MG63 (cell line): ENCODE data around the gene ABHD15. TPM values are rescaled to one million over a fixed set of nuclear protein-coding genes. Genes with fewer than 3 reads are reported as not detected.

Source experiments
- DNase-seq: peaks from one replicate; pipeline ENCODE4 v3.0.0-alpha.2; 2020
- H3K27me3 ChIP-seq: fragments of 250-450 bp; sonication (Bioruptor Pico); 2 replicates; pipeline ENCODE4 v1.5.1; 2020; ENCODE audit warnings: mild to moderate bottlenecking, moderate library complexity
- H3K36me3 ChIP-seq: fragments of 250-450 bp; sonication (Bioruptor Pico); 2 replicates; pipeline ENCODE4 v1.5.1; 2020; ENCODE audit warnings: mild to moderate bottlenecking, moderate library complexity
- H3K4me3 ChIP-seq: fragments of 250-450 bp; sonication (Bioruptor Pico); 2 replicates; pipeline ENCODE4 v1.5.1; 2020; ENCODE audit warnings: mild to moderate bottlenecking, moderate library complexity
- H3K9me3 ChIP-seq: fragments of 250-450 bp; sonication (Bioruptor Pico); 2 replicates; pipeline ENCODE4 v1.5.1; 2020; ENCODE audit warnings: mild to moderate bottlenecking, moderate library complexity
- total RNA-seq: library from RNA; depleted of rRNA; stranded (reverse); fragments of >200 nt; shearing (Covaris generic); gene quantifications from 2 replicates; pipeline ENCODE4 v1.2.3, GENCODE V29; 2014; ENCODE audit warnings: low replicate concordance; rRNA removed

ABHD15 gene
- total RNA-seq, 1 experiment from 2014 or later = 8.9 TPM

GRCh38 chr17:29533976-29534375, 32.9 kb downstream of the ABHD15 start:
- Histone ChIP-seq H3K4me3 (no peak overlapping the region), H3K9me3 (no peaks in the 10 kb centered on the region)

GRCh38 chr17:29526322-29526721, 40.5 kb downstream of the ABHD15 start:
- DNase-seq = peak; percentile 25
- Histone ChIP-seq H3K27me3 (no peaks in the 10 kb centered on the region), H3K9me3 (no peaks in the 10 kb centered on the region), H3K4me3 (no peak overlapping the region), H3K36me3 (peaks cover 58% of the 10 kb centered on the region)

More at GRCh38 chr17:29533976-29534375, 32.9 kb downstream of the ABHD15 start:
- no peak for DNase-seq
- peaks cover 48% of the 10 kb centered on the region for H3K36me3 ChIP-seq
- no peaks in the 10 kb centered on the region for H3K27me3 ChIP-seq

- H3K36me3 ChIP-seq = peaks cover 55% of the 10 kb centered on the region
Measured at GRCh38 chr17:29524692-29525091, 42.1 kb downstream of the ABHD15 start.

GRCh38 chr17:29518359-29518758, 48.5 kb downstream of the ABHD15 start:
- H3K27me3 ChIP-seq = no peaks in the 10 kb centered on the region
- H3K36me3 ChIP-seq = peaks cover 52% of the 10 kb centered on the region
- H3K9me3 ChIP-seq = no peaks in the 10 kb centered on the region
- DNase-seq = no peak
- no peak overlapping the region for H3K4me3 ChIP-seq

More at GRCh38 chr17:29524692-29525091, 42.1 kb downstream of the ABHD15 start:
- Histone ChIP-seq H3K4me3 (no peak overlapping the region), H3K9me3 (no peaks in the 10 kb centered on the region), H3K27me3 (no peaks in the 10 kb centered on the region)
- DNase-seq = no peak

- no peaks in the 10 kb centered on the region for H3K9me3 ChIP-seq
- H3K36me3 ChIP-seq = peaks cover 59% of the 10 kb centered on the region
- no peak overlapping the region for H3K4me3 ChIP-seq
- H3K27me3 ChIP-seq = no peaks in the 10 kb centered on the region
- no peak for DNase-seq
Measured at GRCh38 chr17:29514792-29515191, 52.0 kb downstream of the ABHD15 start.

- no peaks in the 10 kb centered on the region for H3K9me3 ChIP-seq
- no peak for DNase-seq
- H3K36me3 ChIP-seq = peaks cover 64% of the 10 kb centered on the region
- H3K27me3 ChIP-seq = no peaks in the 10 kb centered on the region
- H3K4me3 ChIP-seq = no peak overlapping the region
Measured at GRCh38 chr17:29510953-29511352, 55.9 kb downstream of the ABHD15 start.

Other genes with a start within 250 kb of the ABHD15 start
- gene TAOK1, start 176.7 kb downstream of the ABHD15 start, total RNA-seq = 15.7 and 34.6 TPM in 2 replicates
- 28.6 and 48.8 TPM in 2 replicates for gene TP53I13, start 1.7 kb upstream of the ABHD15 start, total RNA-seq
- gene GIT1, start 22.6 kb upstream of the ABHD15 start, total RNA-seq = 17.1 and 36.4 TPM in 2 replicates
- gene ANKRD13B, start 26.1 kb upstream of the ABHD15 start, total RNA-seq = 12.1 and 15.7 TPM in 2 replicates
- gene CORO6, start 55.9 kb upstream of the ABHD15 start, total RNA-seq = 1.2 TPM in 1 of 2 replicates, not detected in the other